ENCODE results near the gene MMP14. TPM values are rescaled to one million over a fixed set of nuclear protein-coding genes. Genes with fewer than 3 reads are reported as not detected.
A peak's percentile ranks its signal among the peaks of the same experiment; 100 is the strongest.

MMP14 gene
- total and polyA plus RNA-seq, 2 of the 13 experiments (the other 11 are each of a cell fraction or from before 2014, with no cell fraction given) = 5.2 to 9.8 TPM

DNA sequence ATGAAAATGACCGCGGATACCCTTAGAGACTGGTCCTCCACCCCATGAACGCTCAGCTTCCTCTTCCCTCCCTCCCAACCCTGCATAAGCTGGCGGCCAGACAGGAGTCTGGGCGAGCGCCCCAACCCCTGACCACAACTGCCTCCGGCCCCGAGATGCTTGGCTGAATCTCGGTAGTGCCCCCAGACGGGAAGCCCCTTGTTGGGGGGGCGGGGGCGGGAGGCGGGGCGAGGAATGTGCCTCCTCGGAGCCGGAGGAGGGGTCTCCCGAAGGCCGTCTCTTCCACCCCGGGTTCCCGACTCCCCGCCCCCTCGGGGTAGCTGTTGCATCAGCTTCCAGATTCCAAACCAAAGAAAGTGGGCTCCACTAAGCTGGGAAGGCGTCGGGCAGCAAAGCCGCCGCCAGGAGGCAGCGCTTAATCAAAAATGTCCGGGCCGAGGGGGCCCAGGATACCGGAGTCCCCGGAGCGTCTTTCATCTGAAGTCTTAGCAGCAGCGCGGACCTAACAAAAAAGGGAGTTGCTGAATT is 13.8 kb upstream of the MMP14 start (continued):
- TF ChIP-seq ISL2 (CRISPR knock-in tag; IDR thresholded peaks at IDR 0.05) (no peak), NFATC3 (CRISPR knock-in tag; IDR thresholded peaks at IDR 0.05) (no peak), ZNF33A (CRISPR knock-in tag; IDR thresholded peaks at IDR 0.05; ENCODE audit: borderline replicate concordance) (no peak), ARHGAP35 (CRISPR knock-in tag; IDR thresholded peaks at IDR 0.05; ENCODE audit: borderline replicate concordance) (0 out of 2 replicates have a peak, but pooled peaks have one; percentile 32), ZNF136 (CRISPR knock-in tag; IDR thresholded peaks at IDR 0.05; ENCODE audit: low read depth) (no peak), TCF12 (IDR thresholded peaks at IDR 0.05) (no peak), TCF12 (CRISPR knock-in tag; IDR thresholded peaks at IDR 0.05) (no peak), ZNF335 (CRISPR knock-in tag; IDR thresholded peaks at IDR 0.05) (peak; percentile 78; the same call in 1 of the 2 replicates), ETV5 (CRISPR knock-in tag; IDR thresholded peaks at IDR 0.05; ENCODE audit: borderline replicate concordance) (peak; percentile 41; the same call in 1 of the 2 replicates), ZBTB33 (CRISPR knock-in tag; IDR thresholded peaks at IDR 0.05) (no peak), REST (IDR thresholded peaks at IDR 0.05; ENCODE audit: borderline replicate concordance in 1 of 2, low read depth in 1 of 2, low read length in 2 of 2) (no peak), NFE2L1 (CRISPR knock-in tag; IDR thresholded peaks at IDR 0.05; ENCODE audit: borderline replicate concordance) (no peak), ZBTB7A (CRISPR knock-in tag; IDR thresholded peaks at IDR 0.05) (no peak), SNAI1 (CRISPR knock-in tag; IDR thresholded peaks at IDR 0.05; ENCODE audit: borderline replicate concordance) (0 out of 2 replicates have a peak, but pooled peaks have one; percentile 44), SMARCE1 (IDR thresholded peaks at IDR 0.05; ENCODE audit: borderline replicate concordance) (no peak), ZNF280D (CRISPR knock-in tag; IDR thresholded peaks at IDR 0.05) (peak; percentile 77), NRL (CRISPR knock-in tag; IDR thresholded peaks at IDR 0.05; ENCODE audit: borderline replicate concordance) (no peak), PAX8 (CRISPR knock-in tag; IDR thresholded peaks at IDR 0.05; ENCODE audit: borderline replicate concordance) (no peak), ZNF691 (CRISPR knock-in tag; IDR thresholded peaks at IDR 0.05; ENCODE audit: borderline replicate concordance, low read depth) (no peak), SMAD1 (CRISPR knock-in tag; IDR thresholded peaks at IDR 0.05; ENCODE audit: borderline replicate concordance, low read depth) (no peak)
